KOPT-K1 (cell line): ENCODE measurements around the gene OVAAL.

Source experiments
- H3K27ac ChIP-seq: fragments of 200-600 bp; sonication (generic); 2 replicates; pipeline ENCODE4 v1.5.1; 2016; ENCODE audit warnings: antibody characterized with exemption, mild to moderate bottlenecking, low read depth, low read length; ENCODE audit not compliant: poor library complexity, severe bottlenecking
- H3K36me3 ChIP-seq: fragments of 200-600 bp; sonication (generic); 2 replicates; pipeline ENCODE4 v1.5.1; 2017; ENCODE audit warnings: antibody characterized with exemption, mild to moderate bottlenecking, low read length, moderate library complexity; ENCODE audit not compliant: insufficient read depth
- H3K9me3 ChIP-seq: fragments of 200-600 bp; sonication (generic); 2 replicates; pipeline ENCODE4 v1.5.1; 2017; ENCODE audit warnings: antibody characterized with exemption, low read length, mild to moderate bottlenecking; ENCODE audit not compliant: insufficient read depth, poor library complexity, severe bottlenecking

OVAAL gene

GRCh38 chr1:180558664-180559063, at the start of gene OVAAL:
TSS of gene OVAAL (plus strand) at chr1:180558964.
- Histone ChIP-seq H3K9me3 (no peaks in the 10 kb centered on the region), H3K27ac (no peak within 1 kb of the TSS), H3K36me3 (no peaks in the 10 kb centered on the region)

- H3K9me3 ChIP-seq = no peaks in the 10 kb centered on the region
- no peaks in the 10 kb centered on the region for H3K36me3 ChIP-seq
- no peak overlapping the region for H3K27ac ChIP-seq
Measured at GRCh38 chr1:180510882-180511281, 47.9 kb upstream of the OVAAL start.

- Histone ChIP-seq H3K36me3 (no peaks in the 10 kb centered on the region), H3K27ac (no peak overlapping the region), H3K9me3 (no peaks in the 10 kb centered on the region)
Measured at GRCh38 chr1:180513531-180513930, 45.2 kb upstream of the OVAAL start.

- Histone ChIP-seq H3K9me3 (no peaks in the 10 kb centered on the region), H3K27ac (no peak overlapping the region)
Measured at GRCh38 chr1:180515364-180515763, 43.4 kb upstream of the OVAAL start.

GRCh38 chr1:180515857-180516388, 42.8 kb upstream of the OVAAL start:
- Histone ChIP-seq H3K9me3 (no peaks in the 10 kb centered on the region), H3K27ac (no peak overlapping the region), H3K36me3 (no peaks in the 10 kb centered on the region)

More at GRCh38 chr1:180515364-180515763, 43.4 kb upstream of the OVAAL start:
- H3K36me3 ChIP-seq = no peaks in the 10 kb centered on the region

GRCh38 chr1:180519846-180520245, 38.9 kb upstream of the OVAAL start:
- no peak overlapping the region for H3K27ac ChIP-seq
- H3K9me3 ChIP-seq = no peaks in the 10 kb centered on the region

GRCh38 chr1:180521474-180522212, 37.1 kb upstream of the OVAAL start:
- no peaks in the 10 kb centered on the region for H3K9me3 ChIP-seq

More at GRCh38 chr1:180519846-180520245, 38.9 kb upstream of the OVAAL start:
- no peaks in the 10 kb centered on the region for H3K36me3 ChIP-seq

GRCh38 chr1:180522213-180522515, 36.6 kb upstream of the OVAAL start:
- Histone ChIP-seq H3K9me3 (no peaks in the 10 kb centered on the region), H3K36me3 (no peaks in the 10 kb centered on the region), H3K27ac (no peak overlapping the region)

More at GRCh38 chr1:180521474-180522212, 37.1 kb upstream of the OVAAL start:
- Histone ChIP-seq H3K36me3 (no peaks in the 10 kb centered on the region), H3K27ac (no peak overlapping the region)

- no peaks in the 10 kb centered on the region for H3K36me3 ChIP-seq
- H3K27ac ChIP-seq = no peak overlapping the region
- no peaks in the 10 kb centered on the region for H3K9me3 ChIP-seq
Measured at GRCh38 chr1:180524160-180524914, 34.4 kb upstream of the OVAAL start.

GRCh38 chr1:180524915-180525714, 33.6 kb upstream of the OVAAL start:
- Histone ChIP-seq H3K9me3 (no peaks in the 10 kb centered on the region), H3K36me3 (no peaks in the 10 kb centered on the region), H3K27ac (no peak overlapping the region)

GRCh38 chr1:180525715-180526039, 33.1 kb upstream of the OVAAL start:
- Histone ChIP-seq H3K27ac (no peak overlapping the region), H3K36me3 (no peaks in the 10 kb centered on the region), H3K9me3 (no peaks in the 10 kb centered on the region)

GRCh38 chr1:180527101-180527669, 31.6 kb upstream of the OVAAL start:
- Histone ChIP-seq H3K36me3 (no peaks in the 10 kb centered on the region), H3K27ac (no peak overlapping the region), H3K9me3 (no peaks in the 10 kb centered on the region)

- no peak overlapping the region for H3K27ac ChIP-seq
- no peaks in the 10 kb centered on the region for H3K36me3 ChIP-seq
- H3K9me3 ChIP-seq = no peaks in the 10 kb centered on the region
Measured at GRCh38 chr1:180528868-180529470, 29.8 kb upstream of the OVAAL start.

- H3K36me3 ChIP-seq = no peaks in the 10 kb centered on the region
- H3K27ac ChIP-seq = no peak overlapping the region
- no peaks in the 10 kb centered on the region for H3K9me3 ChIP-seq
Measured at GRCh38 chr1:180530501-180530900, 28.3 kb upstream of the OVAAL start.
